AG09309 (cell line): ENCODE measurements around the gene NIPBL.
"Not testable (repeated sequence)": the region's sequence is repeated elsewhere in the genome, so short reads cannot be mapped to it uniquely, and the experiment has no call there.

ENCODE experiments used
- DNase-seq: peaks from one replicate; pipeline ENCODE4 v3.0.0-alpha.2; 2010; ENCODE audit warnings: low read depth
- H3K4me3 ChIP-seq: 2 replicates; pipeline ENCODE4 v1.5.1; 2011; ENCODE audit warnings: mild to moderate bottlenecking, low read depth, low read length, moderate library complexity; ENCODE audit not compliant: control insufficient read depth
- TF ChIP-seq, protein P1 (sequence below): IDR thresholded peaks from 2 replicates; pipeline ENCODE4 v1.5.1; 2011; ENCODE audit warnings: mild to moderate bottlenecking, low read depth, low read length, inconsistent platforms; ENCODE audit not compliant: insufficient read depth, control insufficient read depth; ENCODE audit errors: missing control alignments

Gene NIPBL

DNA sequence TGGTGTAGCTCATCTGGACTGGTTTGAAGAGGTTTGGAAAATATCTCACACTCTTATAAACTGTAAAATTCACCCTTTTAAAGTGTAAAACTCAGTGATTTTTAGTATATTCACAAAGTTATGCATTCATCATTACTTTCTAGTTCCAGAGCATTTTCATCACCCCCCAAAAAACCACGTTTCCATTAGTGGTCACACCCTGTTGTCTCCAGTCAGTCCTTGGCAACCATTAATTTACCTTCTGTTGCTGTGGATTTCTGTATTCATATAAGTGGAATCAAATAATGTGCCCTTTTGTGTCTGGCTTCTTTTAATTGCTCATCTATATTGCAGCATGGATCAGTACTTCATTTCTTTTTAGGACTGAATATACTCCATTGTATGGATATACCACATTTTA is 18.4 kb downstream of the NIPBL start:
- no peak for DNase-seq
- H3K4me3 ChIP-seq = no peak overlapping the region
- TF ChIP-seq, protein P1, sequence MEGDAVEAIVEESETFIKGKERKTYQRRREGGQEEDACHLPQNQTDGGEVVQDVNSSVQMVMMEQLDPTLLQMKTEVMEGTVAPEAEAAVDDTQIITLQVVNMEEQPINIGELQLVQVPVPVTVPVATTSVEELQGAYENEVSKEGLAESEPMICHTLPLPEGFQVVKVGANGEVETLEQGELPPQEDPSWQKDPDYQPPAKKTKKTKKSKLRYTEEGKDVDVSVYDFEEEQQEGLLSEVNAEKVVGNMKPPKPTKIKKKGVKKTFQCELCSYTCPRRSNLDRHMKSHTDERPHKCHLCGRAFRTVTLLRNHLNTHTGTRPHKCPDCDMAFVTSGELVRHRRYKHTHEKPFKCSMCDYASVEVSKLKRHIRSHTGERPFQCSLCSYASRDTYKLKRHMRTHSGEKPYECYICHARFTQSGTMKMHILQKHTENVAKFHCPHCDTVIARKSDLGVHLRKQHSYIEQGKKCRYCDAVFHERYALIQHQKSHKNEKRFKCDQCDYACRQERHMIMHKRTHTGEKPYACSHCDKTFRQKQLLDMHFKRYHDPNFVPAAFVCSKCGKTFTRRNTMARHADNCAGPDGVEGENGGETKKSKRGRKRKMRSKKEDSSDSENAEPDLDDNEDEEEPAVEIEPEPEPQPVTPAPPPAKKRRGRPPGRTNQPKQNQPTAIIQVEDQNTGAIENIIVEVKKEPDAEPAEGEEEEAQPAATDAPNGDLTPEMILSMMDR = no peak

DNA sequence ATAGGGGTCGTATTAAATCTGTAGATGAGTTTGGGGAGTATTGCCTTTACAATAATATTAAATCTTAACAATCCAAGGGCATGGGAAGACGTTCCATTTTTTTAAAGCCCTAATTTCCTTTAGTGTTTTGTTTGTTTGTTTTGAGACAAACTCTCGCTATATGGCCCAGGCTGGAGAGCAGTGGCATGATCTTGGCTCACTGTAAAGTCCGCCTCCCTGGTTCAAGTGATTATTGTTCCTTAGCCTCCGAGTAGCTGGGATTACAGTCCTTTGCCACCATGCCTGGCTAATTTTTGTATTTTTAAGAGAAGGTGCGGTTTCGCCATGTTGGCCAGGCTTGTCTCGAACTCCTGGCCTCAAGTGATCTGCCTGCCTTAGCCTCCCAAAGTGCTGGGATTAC is 19.9 kb downstream of the NIPBL start:
- no peak overlapping the region for H3K4me3 ChIP-seq
- no peak for DNase-seq
- TF ChIP-seq, protein P1 = no peak

DNA sequence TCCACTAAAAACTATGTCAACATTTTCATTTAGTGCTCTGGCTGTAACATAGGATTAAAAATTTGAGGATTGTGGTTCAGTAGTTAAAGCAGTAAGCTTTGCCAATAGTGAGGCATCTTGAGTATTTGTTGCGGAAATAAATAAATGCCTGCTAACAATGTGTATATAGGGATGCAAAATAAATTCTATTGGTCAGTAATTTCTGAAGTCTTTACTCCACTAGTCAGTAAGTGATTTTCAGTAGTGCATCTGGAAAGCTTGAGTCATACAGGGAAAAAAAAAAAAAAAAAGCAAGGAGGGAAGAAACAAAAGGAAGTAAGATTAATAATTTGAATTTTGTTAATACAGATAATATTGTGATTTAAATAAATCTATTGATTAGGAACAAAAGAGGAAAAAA is 21.0 kb downstream of the NIPBL start:
- no peak overlapping the region for H3K4me3 ChIP-seq
- DNase-seq = no peak
- TF ChIP-seq, protein P1 = no peak

DNA sequence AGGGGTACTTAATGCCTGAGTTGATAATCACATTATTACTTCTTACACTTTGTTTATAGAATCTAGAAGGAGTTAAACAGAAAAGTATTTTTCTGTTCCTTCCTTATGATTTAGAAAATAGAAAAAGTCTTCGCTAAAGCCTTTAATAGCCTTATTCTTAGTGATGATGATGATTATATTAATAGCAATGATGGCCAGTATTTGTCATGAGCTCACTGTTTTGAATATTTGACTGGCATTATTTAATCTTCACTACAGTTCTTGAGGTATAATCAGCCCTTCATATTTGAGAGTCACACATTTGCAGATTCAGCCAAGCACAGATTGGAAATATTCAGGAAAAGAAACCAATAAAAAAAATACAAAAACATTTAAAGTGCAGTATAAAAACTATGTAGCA is 23.3 kb downstream of the NIPBL start:
- TF ChIP-seq, protein P1 = no peak
- no peak overlapping the region for H3K4me3 ChIP-seq
- no peak for DNase-seq

DNA sequence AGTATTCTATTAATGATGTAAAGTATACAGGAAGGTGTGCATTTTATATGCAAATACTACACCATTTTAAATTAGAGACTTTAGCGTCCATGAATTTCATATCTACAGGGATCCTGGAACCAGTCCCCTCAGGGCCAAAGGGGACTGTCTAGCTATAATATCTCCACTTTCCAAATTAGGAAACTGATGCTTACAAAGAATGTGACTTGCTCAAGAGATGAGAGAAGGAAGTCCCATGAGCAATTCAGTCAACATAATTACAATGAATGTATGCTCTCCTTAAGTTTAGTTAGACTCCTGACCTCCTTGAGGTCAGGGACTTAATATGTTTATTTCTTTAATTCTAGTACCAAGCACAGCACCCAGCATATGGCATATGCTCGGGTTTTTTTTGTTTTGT is 23.7 kb downstream of the NIPBL start:
- TF ChIP-seq, protein P1 = no peak
- H3K4me3 ChIP-seq = no peak overlapping the region
- DNase-seq = no peak

DNA sequence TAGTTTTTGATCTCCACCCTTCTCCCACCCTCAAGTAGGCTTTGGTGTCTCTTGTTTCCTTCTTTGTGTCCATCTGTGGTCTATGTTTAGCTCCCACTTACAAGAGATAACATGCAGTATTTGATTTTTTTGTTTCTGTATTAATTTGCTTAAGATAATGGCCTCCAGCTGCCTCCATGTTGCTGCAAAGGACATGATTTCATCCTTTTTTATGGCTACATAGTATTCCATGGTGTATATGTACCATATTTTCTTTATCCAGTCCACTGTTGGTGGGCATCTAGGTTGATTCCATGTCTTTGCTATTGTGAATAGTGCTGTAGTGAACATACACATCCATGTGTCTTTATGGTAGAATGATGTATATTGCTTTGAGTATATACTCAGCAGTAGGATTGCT is 24.5 kb downstream of the NIPBL start:
- not testable (repeated sequence) for DNase-seq, H3K4me3 ChIP-seq

DNA sequence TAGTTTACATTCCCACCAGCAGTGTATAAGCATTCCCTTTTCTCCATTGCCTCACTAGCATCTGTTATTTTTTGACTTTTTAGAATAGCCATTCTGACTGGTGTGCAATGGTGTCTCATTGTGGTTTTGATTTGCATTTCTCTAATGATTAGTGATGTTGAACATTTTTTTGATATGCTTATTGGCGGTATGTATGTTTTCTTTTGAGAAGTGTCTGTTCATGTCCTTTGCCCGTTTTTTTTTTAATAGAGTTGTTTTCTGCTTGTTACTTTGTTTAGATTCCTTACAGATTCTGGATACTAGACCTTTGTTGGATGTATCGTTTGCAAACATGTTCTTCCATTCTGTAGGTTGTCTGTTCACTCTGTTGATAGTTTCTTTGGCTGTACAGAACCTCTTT is 25.3 kb downstream of the NIPBL start:
- no peak overlapping the region for H3K4me3 ChIP-seq
- TF ChIP-seq, protein P1 = no peak
- no peak for DNase-seq
